ENCODE measurements around the gene SFTPD.
"Not testable (repeated sequence)": the region's sequence is repeated elsewhere in the genome, so short reads cannot be mapped to it uniquely, and the experiment has no call there.

Gene SFTPD

DNA sequence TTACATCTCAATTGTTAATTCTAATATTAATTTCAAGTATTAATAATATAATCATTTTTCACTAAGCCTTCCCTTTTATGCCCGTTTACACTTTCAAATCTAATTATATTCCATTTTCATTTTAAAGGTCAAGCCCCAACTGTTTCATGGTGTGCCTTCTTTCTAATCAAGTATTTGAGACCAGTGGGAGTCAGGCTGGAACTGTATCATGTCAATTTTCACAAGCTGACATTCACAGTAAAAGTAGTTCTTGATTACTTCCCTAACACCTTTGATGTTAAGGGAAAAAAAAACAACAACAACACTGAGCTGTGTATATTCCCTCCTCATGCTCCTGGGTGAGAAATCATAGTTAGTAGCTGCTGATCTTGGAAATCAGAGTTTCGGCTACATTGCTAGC, 38.1 kb downstream of the SFTPD start:
- TF ChIP-seq, protein P1, sequence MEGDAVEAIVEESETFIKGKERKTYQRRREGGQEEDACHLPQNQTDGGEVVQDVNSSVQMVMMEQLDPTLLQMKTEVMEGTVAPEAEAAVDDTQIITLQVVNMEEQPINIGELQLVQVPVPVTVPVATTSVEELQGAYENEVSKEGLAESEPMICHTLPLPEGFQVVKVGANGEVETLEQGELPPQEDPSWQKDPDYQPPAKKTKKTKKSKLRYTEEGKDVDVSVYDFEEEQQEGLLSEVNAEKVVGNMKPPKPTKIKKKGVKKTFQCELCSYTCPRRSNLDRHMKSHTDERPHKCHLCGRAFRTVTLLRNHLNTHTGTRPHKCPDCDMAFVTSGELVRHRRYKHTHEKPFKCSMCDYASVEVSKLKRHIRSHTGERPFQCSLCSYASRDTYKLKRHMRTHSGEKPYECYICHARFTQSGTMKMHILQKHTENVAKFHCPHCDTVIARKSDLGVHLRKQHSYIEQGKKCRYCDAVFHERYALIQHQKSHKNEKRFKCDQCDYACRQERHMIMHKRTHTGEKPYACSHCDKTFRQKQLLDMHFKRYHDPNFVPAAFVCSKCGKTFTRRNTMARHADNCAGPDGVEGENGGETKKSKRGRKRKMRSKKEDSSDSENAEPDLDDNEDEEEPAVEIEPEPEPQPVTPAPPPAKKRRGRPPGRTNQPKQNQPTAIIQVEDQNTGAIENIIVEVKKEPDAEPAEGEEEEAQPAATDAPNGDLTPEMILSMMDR (IDR thresholded peaks at IDR 0.05; ENCODE audit: low read depth, low read length): no peak
- no peaks in the 10 kb centered on the region for H3K27me3 ChIP-seq (ENCODE audit: insufficient read depth, low read depth, severe bottlenecking)
- no peak for DNase-seq
- H3K9me3 ChIP-seq (ENCODE audit: severe bottlenecking): no peaks in the 10 kb centered on the region
- H3K27ac ChIP-seq: no peak overlapping the region
- H3K4me3 ChIP-seq (ENCODE audit: low read depth, low read length): no peak overlapping the region
- no peaks in the 10 kb centered on the region; the same call in 1 of the 2 replicates for H3K36me3 ChIP-seq

GRCh38 chr10:79910344-79910743, 38.6 kb downstream of the SFTPD start:
- Histone ChIP-seq H3K4me3 (ENCODE audit: low read depth, low read length) (no peak overlapping the region), H3K36me3 (no peaks in the 10 kb centered on the region; the same call in 1 of the 2 replicates), H3K27ac (no peak overlapping the region), H3K27me3 (ENCODE audit: insufficient read depth, low read depth, severe bottlenecking) (no peaks in the 10 kb centered on the region), H3K9me3 (ENCODE audit: severe bottlenecking) (no peaks in the 10 kb centered on the region)
- TF ChIP-seq, protein P1 (IDR thresholded peaks at IDR 0.05; ENCODE audit: low read depth, low read length): no peak
- DNase-seq: no peak

- no peak for DNase-seq
- no peak overlapping the region for H3K27ac ChIP-seq
- no peaks in the 10 kb centered on the region; the same call in 1 of the 2 replicates for H3K36me3 ChIP-seq
- H3K4me3 ChIP-seq (ENCODE audit: low read depth, low read length): peak overlapping the region; percentile 78
- TF ChIP-seq, protein P1 (IDR thresholded peaks at IDR 0.05; ENCODE audit: low read depth, low read length): no peak
- H3K9me3 ChIP-seq (ENCODE audit: severe bottlenecking): no peaks in the 10 kb centered on the region
- no peaks in the 10 kb centered on the region for H3K27me3 ChIP-seq (ENCODE audit: insufficient read depth, low read depth, severe bottlenecking)
Observed at GRCh38 chr10:79905322-79906314, 43.3 kb downstream of the SFTPD start.

GRCh38 chr10:79904671-79905321, 44.1 kb downstream of the SFTPD start:
- Histone ChIP-seq H3K36me3 (no peaks in the 10 kb centered on the region; the same call in 1 of the 2 replicates), H3K27me3 (ENCODE audit: insufficient read depth, low read depth, severe bottlenecking) (no peaks in the 10 kb centered on the region), H3K9me3 (ENCODE audit: severe bottlenecking) (no peaks in the 10 kb centered on the region), H3K27ac (peak overlapping the region; percentile 43), H3K4me3 (ENCODE audit: low read depth, low read length) (peak overlapping the region; percentile 78)
- peak; percentile 78 for DNase-seq
- TF ChIP-seq, protein P1 (IDR thresholded peaks at IDR 0.05; ENCODE audit: low read depth, low read length): no peak

DNA sequence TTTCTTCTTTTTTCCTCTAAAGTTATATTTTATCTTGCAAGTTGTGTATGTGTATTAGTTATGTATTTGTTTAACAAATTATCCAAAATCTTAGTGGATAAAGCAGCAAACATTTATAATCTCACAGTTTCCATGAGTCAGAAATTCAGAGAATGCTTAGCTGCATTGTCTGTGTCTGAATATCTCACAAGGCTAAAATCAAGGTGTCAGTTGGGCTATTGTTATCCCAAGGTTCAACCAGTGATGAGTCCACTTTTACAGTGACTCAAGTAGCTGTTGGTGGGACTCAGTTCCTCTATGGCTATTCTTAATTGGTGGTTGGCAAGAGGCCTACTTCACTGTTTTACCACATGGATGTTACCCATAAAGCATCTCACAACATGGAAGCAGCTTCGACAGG, 47.3 kb downstream of the SFTPD start:
- not testable (repeated sequence) for H3K4me3 ChIP-seq (ENCODE audit: low read depth, low read length); H3K27ac ChIP-seq; H3K36me3 ChIP-seq; DNase-seq; H3K9me3 ChIP-seq (ENCODE audit: severe bottlenecking); H3K27me3 ChIP-seq (ENCODE audit: insufficient read depth, low read depth, severe bottlenecking)
